Loucy (cell line): Measurements from ENCODE around the gene ARMH2.

ENCODE experiments used
- EZH2phosphoT487 ChIP-seq: fragments of 200-600 bp; IDR thresholded peaks from 2 replicates; pipeline ENCODE4 v1.6.1; 2018; ENCODE audit warnings: antibody characterized with exemption, mild to moderate bottlenecking, moderate library complexity, borderline replicate concordance
- TF ChIP-seq, protein P1 (sequence below): fragments of 200-600 bp; sonication (generic); conservative IDR thresholded peaks from 2 replicates; pipeline ENCODE4 v1.5.1; 2014; ENCODE audit warnings: mild to moderate bottlenecking, antibody characterized with exemption, low read length

DNA sequence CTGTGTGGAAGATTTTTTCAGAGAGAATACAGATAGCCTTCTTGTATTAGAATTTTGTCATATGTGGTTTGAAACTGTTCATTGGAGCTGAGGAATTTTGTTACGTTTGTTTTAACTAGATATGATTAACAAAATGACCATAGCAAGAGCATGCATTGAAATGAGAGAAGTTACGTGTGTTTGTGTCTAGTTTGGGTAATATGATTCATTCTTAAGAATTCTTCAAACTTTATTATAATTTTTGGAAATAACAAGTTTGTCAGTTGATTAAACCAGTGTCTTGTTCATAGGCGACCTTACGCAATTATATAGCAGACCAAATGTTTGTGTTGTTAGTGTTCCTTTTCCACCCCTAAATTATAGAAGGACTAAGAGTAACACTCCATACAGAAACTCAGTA is 18.5 kb downstream of the ARMH2 start:
- TF ChIP-seq, protein P1, sequence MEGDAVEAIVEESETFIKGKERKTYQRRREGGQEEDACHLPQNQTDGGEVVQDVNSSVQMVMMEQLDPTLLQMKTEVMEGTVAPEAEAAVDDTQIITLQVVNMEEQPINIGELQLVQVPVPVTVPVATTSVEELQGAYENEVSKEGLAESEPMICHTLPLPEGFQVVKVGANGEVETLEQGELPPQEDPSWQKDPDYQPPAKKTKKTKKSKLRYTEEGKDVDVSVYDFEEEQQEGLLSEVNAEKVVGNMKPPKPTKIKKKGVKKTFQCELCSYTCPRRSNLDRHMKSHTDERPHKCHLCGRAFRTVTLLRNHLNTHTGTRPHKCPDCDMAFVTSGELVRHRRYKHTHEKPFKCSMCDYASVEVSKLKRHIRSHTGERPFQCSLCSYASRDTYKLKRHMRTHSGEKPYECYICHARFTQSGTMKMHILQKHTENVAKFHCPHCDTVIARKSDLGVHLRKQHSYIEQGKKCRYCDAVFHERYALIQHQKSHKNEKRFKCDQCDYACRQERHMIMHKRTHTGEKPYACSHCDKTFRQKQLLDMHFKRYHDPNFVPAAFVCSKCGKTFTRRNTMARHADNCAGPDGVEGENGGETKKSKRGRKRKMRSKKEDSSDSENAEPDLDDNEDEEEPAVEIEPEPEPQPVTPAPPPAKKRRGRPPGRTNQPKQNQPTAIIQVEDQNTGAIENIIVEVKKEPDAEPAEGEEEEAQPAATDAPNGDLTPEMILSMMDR: no peak
- TF ChIP-seq EZH2phosphoT487: no peak
